Activated CD8-positive, alpha-beta memory T cell treated with anti-CD3 and anti-CD28 coated beads for 36 hours (primary cell): ENCODE measurements around the gene RPS6KA1. TPM values are rescaled to one million over a fixed set of nuclear protein-coding genes. Genes with fewer than 3 reads are reported as not detected.
"Not testable (repeated sequence)": the region's sequence is repeated elsewhere in the genome, so short reads cannot be mapped to it uniquely, and the experiment has no call there.

Experiments used
- CTCF ChIA-PET: fragments of 350-600 bp; sonication (Branson Sonifier 250); formaldehyde crosslinking; loops from one replicate; lab custom pipeline; 2021; ENCODE audit warnings: antibody characterized with exemption; lab: Charles Lee
- POLR2A ChIA-PET: fragments of 350-600 bp; sonication (Branson Sonifier 250); formaldehyde crosslinking; loops from one replicate; lab custom pipeline; 2021; ENCODE audit warnings: antibody characterized with exemption; lab: Charles Lee
- total RNA-seq, 2 experiments: library from RNA; stranded (reverse); gene quantifications; one replicate each; pipeline ENCODE4 v1.2.3, GENCODE V29; 2021

Gene RPS6KA1
- total RNA-seq, 2 experiments from 2014 or later: 220 to 222 TPM

GRCh38 chr1:26574719-26575251 is 45.2 kb downstream of the RPS6KA1 start:
- ChIA-PET POLR2A (no interaction called here), CTCF (interaction anchor here (0.5 kb wide), 1 partner anchor 357 kb away, joined by 3 read pairs; no protein-coding TSS in a partner anchor)

DNA sequence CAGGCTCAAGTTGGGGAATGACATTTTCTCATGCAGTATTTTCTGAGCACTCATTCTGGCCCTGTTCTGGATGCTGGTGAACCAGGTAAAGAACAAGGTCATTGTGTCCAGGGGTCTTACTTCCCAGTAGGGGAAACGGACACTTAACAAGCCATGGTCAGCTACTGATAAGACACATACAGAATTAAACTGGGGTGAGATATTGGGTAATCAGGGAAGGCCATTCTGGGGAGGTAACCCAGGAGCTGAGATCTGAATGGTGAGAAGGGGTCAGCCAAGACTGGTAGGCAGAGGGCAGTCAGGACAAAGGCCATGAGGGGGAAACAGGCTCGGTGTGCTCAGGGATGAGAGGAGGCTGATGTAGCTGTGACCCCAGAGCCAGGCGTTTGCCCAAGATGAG is 45.8 kb downstream of the RPS6KA1 start:
- POLR2A ChIA-PET: no interaction called here
- CTCF ChIA-PET: interaction anchor here (0.5 kb wide), 1 partner anchor 358 kb away, joined by 3 read pairs; no protein-coding TSS in a partner anchor

DNA sequence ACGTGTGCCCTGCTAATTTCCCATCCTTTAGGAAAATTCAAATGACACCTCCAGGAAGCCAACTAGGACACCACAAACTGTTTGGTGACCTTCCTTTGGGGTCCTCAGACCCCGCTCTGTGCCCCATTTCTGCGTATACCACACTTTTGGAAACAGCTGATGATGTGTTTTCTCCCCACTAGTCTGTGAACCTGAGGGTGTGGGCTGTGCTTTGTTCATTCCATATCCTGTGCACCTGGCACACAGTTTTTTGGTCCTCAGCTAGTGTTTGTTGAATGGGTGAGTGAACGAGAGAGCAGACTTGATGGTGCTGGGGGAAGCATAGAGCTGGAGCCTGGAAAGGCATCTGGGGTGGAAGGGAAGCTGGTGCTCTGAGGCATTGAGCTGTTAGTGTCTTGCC is 48.6 kb downstream of the RPS6KA1 start:
- ChIA-PET POLR2A (no interaction called here), CTCF (interaction anchor here (1.0 to 1.6 kb wide), 2 partner anchors 36 to 78 kb away, joined by 3 to 7 read pairs; no protein-coding TSS in a partner anchor)

DNA sequence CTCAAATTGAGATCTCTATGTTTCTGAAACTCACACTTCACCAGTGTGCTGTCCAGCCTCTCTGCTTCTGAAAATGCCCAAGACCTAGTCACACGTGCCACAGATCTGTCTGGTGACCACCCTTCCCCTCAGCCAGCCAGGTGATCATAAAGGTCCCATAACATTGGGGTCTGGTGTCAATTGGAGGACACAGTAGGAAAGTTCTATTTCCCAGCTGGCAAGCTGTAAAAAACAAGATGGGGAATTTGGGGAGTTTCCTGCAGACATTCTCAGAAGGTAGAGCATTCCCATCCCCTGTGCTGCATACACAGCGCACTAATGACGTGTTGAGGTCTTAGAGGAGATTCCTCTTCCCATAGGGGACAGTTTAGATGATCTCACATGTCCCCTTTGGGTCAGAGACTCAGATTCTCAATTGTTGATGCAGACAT is 50.1 kb downstream of the RPS6KA1 start:
- ChIA-PET CTCF (interaction anchor here (1.5 to 1.6 kb wide), 2 partner anchors 38 to 79 kb away, joined by 6 to 7 read pairs; no protein-coding TSS in a partner anchor), POLR2A (interaction anchor here (1.5 kb wide), 1 partner anchor 78 kb away, joined by 6 read pairs; no protein-coding TSS in a partner anchor)

DNA sequence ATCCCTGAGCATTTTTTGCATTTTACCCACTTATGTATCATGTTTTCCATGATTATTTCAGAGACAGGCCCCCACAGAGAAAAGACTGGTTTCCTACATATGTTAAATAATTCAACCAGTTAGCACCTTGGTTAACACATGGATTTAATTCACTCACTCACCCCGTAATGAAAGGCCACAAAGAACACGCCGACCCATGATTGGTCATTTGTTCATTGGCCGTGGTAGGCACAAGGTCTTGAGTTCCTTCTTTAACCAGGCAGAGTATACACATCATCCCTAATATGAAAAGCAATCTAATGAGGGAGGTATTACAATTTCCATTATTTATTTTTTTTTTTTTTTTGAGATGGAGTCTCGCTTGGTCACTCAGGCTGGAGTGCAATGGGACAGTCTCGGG is 50.6 kb downstream of the RPS6KA1 start:
- POLR2A ChIA-PET: interaction anchor here (0.6 to 2.9 kb wide), 3 partner anchors 38 to 225 kb away, joined by 3 to 10 read pairs (median 6); no protein-coding TSS in a partner anchor
- CTCF ChIA-PET: interaction anchor here (1.1 to 2.3 kb wide), 5 partner anchors 22 to 209 kb away, joined by 3 to 10 read pairs (median 5); no protein-coding TSS in a partner anchor

GRCh38 chr1:26581287-26581651 is 51.7 kb downstream of the RPS6KA1 start:
- POLR2A ChIA-PET: interaction anchor here (1.6 to 2.9 kb wide), 2 partner anchors 39 to 208 kb away, joined by 7 to 10 read pairs; no protein-coding TSS in a partner anchor
- CTCF ChIA-PET: interaction anchor here (1.0 to 2.9 kb wide), 10 partner anchors 18 to 412 kb away, joined by 3 to 13 read pairs (median 3); partner anchors contain the start of gene ZNF593

- CTCF ChIA-PET: interaction anchor here (0.8 to 2.9 kb wide), 10 partner anchors 10 to 208 kb away, joined by 3 to 13 read pairs (median 4); no protein-coding TSS in a partner anchor
- POLR2A ChIA-PET: interaction anchor here (0.7 to 2.9 kb wide), 5 partner anchors 40 to 283 kb away, joined by 3 to 10 read pairs (median 4); no protein-coding TSS in a partner anchor
Observed at GRCh38 chr1:26582053-26582835, 52.7 kb downstream of the RPS6KA1 start.

- CTCF ChIA-PET: interaction anchor here (0.8 to 2.9 kb wide), 6 partner anchors 10 to 207 kb away, joined by 3 to 13 read pairs (median 4); no protein-coding TSS in a partner anchor
- POLR2A ChIA-PET: interaction anchor here (0.9 to 2.9 kb wide), 4 partner anchors 41 to 258 kb away, joined by 4 to 10 read pairs (median 6); no protein-coding TSS in a partner anchor
Observed at GRCh38 chr1:26582836-26583460, 53.4 kb downstream of the RPS6KA1 start.

DNA sequence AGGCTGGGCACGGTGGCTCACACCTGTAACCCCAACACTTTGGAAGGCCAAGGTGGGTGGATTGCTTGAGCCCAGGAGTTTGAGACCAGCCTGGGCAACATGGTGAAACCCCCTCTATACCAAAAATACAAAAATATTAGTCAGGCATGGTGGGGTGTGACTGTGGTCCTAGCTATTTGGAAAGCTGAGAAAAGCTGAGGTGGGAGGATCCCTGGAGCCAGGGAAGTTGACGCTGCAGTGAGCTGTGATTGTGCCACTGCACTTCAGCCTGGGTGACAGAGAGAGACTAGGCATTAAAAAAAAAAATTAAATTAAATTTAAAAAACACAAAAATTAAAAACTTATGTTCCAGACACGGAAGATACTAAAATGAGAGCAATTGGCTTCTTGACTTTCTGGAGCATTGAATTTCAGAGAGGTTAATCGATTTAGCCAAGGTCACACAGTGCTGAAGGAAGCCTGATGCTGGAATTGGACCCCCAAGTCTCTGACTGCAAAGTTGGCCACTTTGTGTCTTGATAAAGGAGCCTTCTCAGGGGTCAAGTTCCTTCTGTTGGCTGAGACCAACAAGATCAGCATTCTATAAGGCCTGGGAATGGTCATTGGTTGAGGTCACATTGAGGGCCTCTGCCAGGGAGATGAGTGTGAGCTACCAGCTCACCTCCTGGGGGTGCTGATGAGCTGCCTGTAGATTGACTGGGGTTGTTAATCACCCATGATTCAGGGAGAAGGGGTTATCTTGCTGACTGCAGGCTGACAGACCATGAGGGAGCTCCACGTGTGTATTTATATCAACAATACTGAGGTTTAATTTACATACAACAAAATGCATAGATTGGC is 54.3 kb downstream of the RPS6KA1 start:
- ChIA-PET POLR2A (no interaction called here), CTCF (interaction anchor here (0.6 to 1.7 kb wide), 7 partner anchors 10 to 250 kb away, joined by 3 to 4 read pairs (median 4); no protein-coding TSS in a partner anchor)

GRCh38 chr1:26584588-26584987 is 55.0 kb downstream of the RPS6KA1 start:
- CTCF ChIA-PET: interaction anchor here (0.9 to 1.7 kb wide), 5 partner anchors 9 to 249 kb away, joined by 3 to 4 read pairs (median 4); no protein-coding TSS in a partner anchor
- POLR2A ChIA-PET: not testable (repeated sequence)

GRCh38 chr1:26585471-26585870 is 55.9 kb downstream of the RPS6KA1 start:
- POLR2A ChIA-PET: no interaction called here
- CTCF ChIA-PET: interaction anchor here (0.8 to 1.7 kb wide), 2 partner anchors 14 to 116 kb away, joined by 3 to 4 read pairs; no protein-coding TSS in a partner anchor

- POLR2A ChIA-PET: interaction anchor here (0.6 kb wide), 1 partner anchor 52 kb away, joined by 4 read pairs; no protein-coding TSS in a partner anchor
- CTCF ChIA-PET: interaction anchor here (0.6 to 1.6 kb wide), 2 partner anchors 11 to 15 kb away, joined by 3 to 5 read pairs; no protein-coding TSS in a partner anchor
Observed at GRCh38 chr1:26593385-26593784, 63.8 kb downstream of the RPS6KA1 start.

DNA sequence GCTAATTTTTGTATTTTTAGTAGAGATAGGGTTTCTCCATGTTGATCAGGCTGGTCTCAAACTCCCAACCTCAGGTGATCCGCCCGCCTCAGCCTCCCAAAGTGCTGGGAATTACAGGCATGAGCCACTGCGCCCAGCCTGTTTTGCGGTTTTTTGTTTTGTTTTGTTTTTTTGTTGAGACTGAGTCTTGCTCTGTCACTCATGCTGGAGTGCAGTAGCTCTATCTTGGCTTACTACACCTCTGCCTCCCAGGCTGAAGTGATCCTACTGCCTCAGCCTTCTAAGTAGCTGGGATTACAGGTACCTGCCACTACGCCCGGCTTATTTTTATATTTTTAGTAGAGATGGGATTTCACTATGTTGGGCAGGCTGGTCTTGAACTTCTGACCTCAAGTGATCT is 65.0 kb downstream of the RPS6KA1 start:
- POLR2A ChIA-PET: interaction anchor here (0.7 kb wide), 1 partner anchor 144 kb away, joined by 3 read pairs; no protein-coding TSS in a partner anchor
- CTCF ChIA-PET: not testable (repeated sequence)

DNA sequence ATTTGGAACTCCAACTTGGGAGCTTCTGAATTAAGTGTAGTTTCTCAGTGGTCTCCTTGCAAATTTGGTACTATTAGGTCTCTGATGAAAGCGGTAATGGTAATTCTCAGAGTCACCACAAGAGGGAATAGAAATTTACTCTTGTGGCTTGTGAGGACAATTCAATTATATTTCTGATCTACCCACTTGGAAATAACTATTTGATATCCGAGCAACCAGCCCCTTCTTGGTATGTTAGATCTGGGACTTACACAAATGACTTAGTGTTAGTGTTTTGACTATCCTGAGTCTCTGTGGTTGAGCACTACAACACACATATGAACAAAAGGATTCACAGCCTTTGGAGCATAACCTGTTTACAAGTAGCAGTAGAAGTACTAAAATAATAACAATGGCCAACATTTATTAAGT is 68.1 kb downstream of the RPS6KA1 start:
- POLR2A ChIA-PET: no interaction called here
- CTCF ChIA-PET: interaction anchor here (1.1 to 8.1 kb wide), 5 partner anchors 13 to 202 kb away, joined by 3 to 76 read pairs (median 4); partner anchors contain the start of gene PIGV

GRCh38 chr1:26598890-26599289 is 69.3 kb downstream of the RPS6KA1 start:
- ChIA-PET CTCF (interaction anchor here (0.6 to 8.1 kb wide), 8 partner anchors 13 to 239 kb away, joined by 3 to 76 read pairs (median 4); partner anchors contain the start of gene PIGV), POLR2A (no interaction called here)

- ChIA-PET POLR2A (interaction anchor here (0.7 to 1.1 kb wide), 4 partner anchors 89 to 189 kb away, joined by 3 to 4 read pairs (median 4); no protein-coding TSS in a partner anchor), CTCF (interaction anchor here (0.6 to 8.1 kb wide), 29 partner anchors 12 to 497 kb away, joined by 3 to 76 read pairs (median 4); partner anchors contain the start of gene PIGV)
Observed at GRCh38 chr1:26602378-26602959, 72.9 kb downstream of the RPS6KA1 start.

DNA sequence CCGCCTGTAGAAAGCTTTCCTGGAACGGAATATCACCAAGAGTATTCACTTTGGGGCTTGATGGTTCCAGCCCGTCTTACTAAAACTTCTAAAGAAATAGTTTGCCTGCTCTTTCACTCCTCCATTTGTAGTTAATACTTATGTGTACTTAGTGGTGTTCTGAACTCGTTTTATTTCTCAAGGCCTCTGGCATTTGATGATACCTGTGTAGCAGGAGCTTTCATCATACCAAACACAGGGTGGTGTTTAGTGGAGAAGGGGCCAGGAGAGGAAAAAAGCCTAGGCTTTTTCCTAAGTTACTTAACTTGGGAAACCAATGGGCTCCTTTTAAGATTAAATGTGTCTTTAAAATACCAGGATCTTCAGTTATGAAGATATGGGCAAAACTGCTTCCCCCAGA is 74.3 kb downstream of the RPS6KA1 start:
- POLR2A ChIA-PET: no interaction called here
- CTCF ChIA-PET: interaction anchor here (1.5 to 8.1 kb wide), 3 partner anchors 104 to 208 kb away, joined by 4 to 76 read pairs (median 9); partner anchors contain the start of gene PIGV
